HepG2 (cell line): ENCODE data around the gene ACTL6A. TPM values are rescaled to one million over a fixed set of nuclear protein-coding genes. Genes with fewer than 3 reads are reported as not detected.

Source experiments
- ATF6 ChIP-seq: sonication (generic); formaldehyde crosslinking; conservative IDR thresholded peaks from 2 replicates; pipeline ENCODE4 v1.4.0; 2020; ENCODE audit warnings: missing genetic modification reagents
- CEBPG ChIP-seq: IDR thresholded peaks from 2 replicates; pipeline ENCODE4 v1.6.1; 2016
- GATAD2A ChIP-seq: IDR thresholded peaks from 2 replicates; pipeline ENCODE4 v1.6.1; 2016
- KLF11 ChIP-seq: IDR thresholded peaks from 2 replicates; pipeline ENCODE4 v1.6.1; 2016; ENCODE audit warnings: missing compliant biosample characterization
- MAF1 ChIP-seq: sonication (generic); formaldehyde crosslinking; IDR thresholded peaks from 2 replicates; pipeline ENCODE4 v1.5.0; 2020; ENCODE audit warnings: missing genetic modification reagents, borderline replicate concordance
- MXI1 ChIP-seq: IDR thresholded peaks from 3 replicates; pipeline ENCODE4 v1.6.1; 2012; ENCODE audit warnings: low read depth, low read length, inconsistent platforms, borderline replicate concordance
- NBN ChIP-seq: fragments of 450-650 bp; conservative IDR thresholded peaks from 2 replicates; pipeline ENCODE4 v1.6.1; 2017
- NR0B2 ChIP-seq: sonication (generic); formaldehyde crosslinking; IDR thresholded peaks from 2 replicates; pipeline ENCODE4 v1.4.0; 2020; ENCODE audit warnings: mild to moderate bottlenecking, missing genetic modification reagents
- PHF20 ChIP-seq: sonication (generic); formaldehyde crosslinking; IDR thresholded peaks from 2 replicates; pipeline ENCODE4 v1.5.0; 2020; ENCODE audit warnings: mild to moderate bottlenecking, missing genetic modification reagents
- SNRNP70 ChIP-seq: fragments of 200-400 bp; formaldehyde crosslinking; IDR thresholded peaks from 2 replicates; pipeline ENCODE4 v1.6.1; 2017; ENCODE audit warnings: mild to moderate bottlenecking, low read depth, low read length, moderate library complexity
- SUZ12 ChIP-seq: fragments of 150-350 bp; IDR thresholded peaks from 2 replicates; pipeline ENCODE4 v1.6.1; 2014; ENCODE audit warnings: low read depth, low read length
- TBX2 ChIP-seq: sonication (generic); formaldehyde crosslinking; IDR thresholded peaks from 2 replicates; pipeline ENCODE4 v1.5.0; 2020; ENCODE audit warnings: missing genetic modification reagents, mild to moderate bottlenecking, borderline replicate concordance
- TFDP1 ChIP-seq: IDR thresholded peaks from 2 replicates; pipeline ENCODE4 v1.6.1; 2016; ENCODE audit warnings: missing compliant biosample characterization, missing genetic modification reagents, borderline replicate concordance
- XRCC5 ChIP-seq: fragments of 200-400 bp; formaldehyde crosslinking; optimal IDR thresholded peaks from 2 replicates; pipeline ENCODE3; 2017; ENCODE audit warnings: mild to moderate bottlenecking, low read length
- ZBTB42 ChIP-seq: sonication (generic); formaldehyde crosslinking; IDR thresholded peaks from 2 replicates; pipeline ENCODE4 v1.5.0; 2020; ENCODE audit warnings: mild to moderate bottlenecking, missing genetic modification reagents
- ZNF142 ChIP-seq: sonication (generic); formaldehyde crosslinking; IDR thresholded peaks from 2 replicates; pipeline ENCODE4 v1.4.0; 2020; ENCODE audit warnings: missing genetic modification reagents
- ZNF343 ChIP-seq: sonication (generic); formaldehyde crosslinking; IDR thresholded peaks from 2 replicates; pipeline ENCODE4 v1.4.0; 2020; ENCODE audit warnings: mild to moderate bottlenecking, missing genetic modification reagents
- ZNF569 ChIP-seq: sonication (generic); formaldehyde crosslinking; IDR thresholded peaks from 2 replicates; pipeline ENCODE4 v1.5.0; 2020; ENCODE audit warnings: mild to moderate bottlenecking, missing genetic modification reagents, moderate library complexity, borderline replicate concordance
- ZNF746 ChIP-seq: sonication (generic); formaldehyde crosslinking; IDR thresholded peaks from 2 replicates; pipeline ENCODE4 v1.8.0; 2022; ENCODE audit warnings: mild to moderate bottlenecking, missing genetic modification reagents
- ZNF772 ChIP-seq: sonication (generic); formaldehyde crosslinking; IDR thresholded peaks from 2 replicates; pipeline ENCODE4 v1.5.0; 2020; ENCODE audit warnings: mild to moderate bottlenecking, missing genetic modification reagents
- ZSCAN9 ChIP-seq: IDR thresholded peaks from 2 replicates; pipeline ENCODE4 v1.6.1; 2016; ENCODE audit warnings: borderline replicate concordance
- polyA plus RNA-seq, 8 experiments: library from polyadenylated mRNA; depleted of rRNA in 3 of 8; stranded (reverse) in 7 of 8; unstranded in 1 of 8; fragments of >200 nt; fragmentation: Illumina TruSeq in 4 of 8; extraction: Trizol in 4 of 8; gene quantifications; 2 replicates each; pipeline versions ENCODE4 v1.2.1 to v1.2.3, GENCODE V29; 2011 to 2016; ENCODE audit warnings: low read depth in 4 of 8, missing spikeins in 1 of 8, mixed read lengths in 1 of 8; ENCODE audit not compliant: insufficient read depth in 1 of 8
- total RNA-seq, 5 experiments: library from RNA; depleted of rRNA; stranded (reverse); fragments of >200 nt; fragmentation: Illumina TruSeq; extraction: Trizol; gene quantifications; 2 replicates each; pipeline ENCODE4 v1.2.3, GENCODE V29; 2016; ENCODE audit warnings: low read depth in 1 of 5

Gene ACTL6A
- total and polyA plus RNA-seq, 2 of the 13 experiments (the other 11 are each of a cell fraction or from before 2014, with no cell fraction given): 58.1 to 84.1 TPM

- TF ChIP-seq ZNF343 (CRISPR knock-in tag) (peak; percentile 45; the same call in 1 of the 2 replicates), ZNF142 (CRISPR knock-in tag) (no peak), MXI1 (peak; percentile 75; the same call in 1 of the 3 replicates), TBX2 (peak; percentile 46; the same call in 1 of the 2 replicates), ATF6 (CRISPR knock-in tag) (no peak), XRCC5 (no peak), ZNF746 (CRISPR knock-in tag) (peak; percentile 70; the same call in 1 of the 2 replicates), ZBTB42 (CRISPR knock-in tag) (no peak), MAF1 (CRISPR knock-in tag) (no peak), KLF11 (CRISPR knock-in tag) (0 out of 2 replicates have a peak, but pooled peaks have one; percentile 23), CEBPG (no peak), ZNF569 (CRISPR knock-in tag) (no peak; the same call in 1 of the 2 replicates), ZNF772 (CRISPR knock-in tag) (peak; percentile 85), ZSCAN9 (CRISPR knock-in tag) (peak; percentile 21; the same call in 1 of the 2 replicates), SUZ12 (no peak), GATAD2A (peak; percentile 56), NR0B2 (no peak; the same call in 1 of the 2 replicates), NBN (no peak), SNRNP70 (no peak), TFDP1 (CRISPR knock-in tag) (peak; percentile 73), PHF20 (CRISPR knock-in tag) (peak; percentile 78)
Observed at GRCh38 chr3:179562591-179563270, at the start of gene ACTL6A (continued).
